AG09309 (cell line): ENCODE measurements around the gene M1AP.

Experiments used
- DNase-seq: peaks from one replicate; pipeline ENCODE4 v3.0.0-alpha.2; 2010; ENCODE audit warnings: low read depth
- H3K4me3 ChIP-seq: 2 replicates; pipeline ENCODE4 v1.5.1; 2011; ENCODE audit warnings: mild to moderate bottlenecking, low read depth, low read length, moderate library complexity; ENCODE audit not compliant: control insufficient read depth
- TF ChIP-seq, protein P1 (sequence below): IDR thresholded peaks from 2 replicates; pipeline ENCODE4 v1.5.1; 2011; ENCODE audit warnings: mild to moderate bottlenecking, low read depth, low read length, inconsistent platforms; ENCODE audit not compliant: insufficient read depth, control insufficient read depth; ENCODE audit errors: missing control alignments

Gene M1AP

DNA sequence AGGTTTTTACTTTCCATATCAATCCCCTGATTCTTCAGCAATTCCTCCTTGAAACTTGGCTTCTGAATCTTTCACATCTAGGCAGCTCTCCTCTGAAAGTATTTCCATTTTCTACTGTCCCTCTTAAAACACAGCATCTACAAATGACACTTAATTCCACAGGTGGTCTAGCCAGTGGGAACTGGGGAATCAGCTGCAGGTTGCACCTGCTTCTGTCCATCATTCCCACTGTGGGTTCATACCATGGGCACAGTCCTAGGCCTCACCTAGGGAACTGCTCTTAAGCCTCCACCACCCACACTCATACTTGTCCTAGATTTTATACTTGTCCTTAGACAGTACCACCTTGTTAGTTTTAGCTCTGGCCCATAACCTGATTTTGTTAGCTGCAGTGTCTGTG, 96.6 kb downstream of the M1AP start:
- no peak for DNase-seq
- no peak overlapping the region for H3K4me3 ChIP-seq

GRCh38 chr2:74550231-74550630, 97.9 kb downstream of the M1AP start:
- TF ChIP-seq, protein P1, sequence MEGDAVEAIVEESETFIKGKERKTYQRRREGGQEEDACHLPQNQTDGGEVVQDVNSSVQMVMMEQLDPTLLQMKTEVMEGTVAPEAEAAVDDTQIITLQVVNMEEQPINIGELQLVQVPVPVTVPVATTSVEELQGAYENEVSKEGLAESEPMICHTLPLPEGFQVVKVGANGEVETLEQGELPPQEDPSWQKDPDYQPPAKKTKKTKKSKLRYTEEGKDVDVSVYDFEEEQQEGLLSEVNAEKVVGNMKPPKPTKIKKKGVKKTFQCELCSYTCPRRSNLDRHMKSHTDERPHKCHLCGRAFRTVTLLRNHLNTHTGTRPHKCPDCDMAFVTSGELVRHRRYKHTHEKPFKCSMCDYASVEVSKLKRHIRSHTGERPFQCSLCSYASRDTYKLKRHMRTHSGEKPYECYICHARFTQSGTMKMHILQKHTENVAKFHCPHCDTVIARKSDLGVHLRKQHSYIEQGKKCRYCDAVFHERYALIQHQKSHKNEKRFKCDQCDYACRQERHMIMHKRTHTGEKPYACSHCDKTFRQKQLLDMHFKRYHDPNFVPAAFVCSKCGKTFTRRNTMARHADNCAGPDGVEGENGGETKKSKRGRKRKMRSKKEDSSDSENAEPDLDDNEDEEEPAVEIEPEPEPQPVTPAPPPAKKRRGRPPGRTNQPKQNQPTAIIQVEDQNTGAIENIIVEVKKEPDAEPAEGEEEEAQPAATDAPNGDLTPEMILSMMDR: no peak
- no peak overlapping the region for H3K4me3 ChIP-seq
- no peak for DNase-seq

More for the DNA sequence above, 96.6 kb downstream of the M1AP start:
- TF ChIP-seq, protein P1: no peak

GRCh38 chr2:74548900-74549826, 99.0 kb downstream of the M1AP start:
- TF ChIP-seq, protein P1: no peak
- no peak for DNase-seq
- H3K4me3 ChIP-seq: peak overlapping the region; percentile 51

DNA sequence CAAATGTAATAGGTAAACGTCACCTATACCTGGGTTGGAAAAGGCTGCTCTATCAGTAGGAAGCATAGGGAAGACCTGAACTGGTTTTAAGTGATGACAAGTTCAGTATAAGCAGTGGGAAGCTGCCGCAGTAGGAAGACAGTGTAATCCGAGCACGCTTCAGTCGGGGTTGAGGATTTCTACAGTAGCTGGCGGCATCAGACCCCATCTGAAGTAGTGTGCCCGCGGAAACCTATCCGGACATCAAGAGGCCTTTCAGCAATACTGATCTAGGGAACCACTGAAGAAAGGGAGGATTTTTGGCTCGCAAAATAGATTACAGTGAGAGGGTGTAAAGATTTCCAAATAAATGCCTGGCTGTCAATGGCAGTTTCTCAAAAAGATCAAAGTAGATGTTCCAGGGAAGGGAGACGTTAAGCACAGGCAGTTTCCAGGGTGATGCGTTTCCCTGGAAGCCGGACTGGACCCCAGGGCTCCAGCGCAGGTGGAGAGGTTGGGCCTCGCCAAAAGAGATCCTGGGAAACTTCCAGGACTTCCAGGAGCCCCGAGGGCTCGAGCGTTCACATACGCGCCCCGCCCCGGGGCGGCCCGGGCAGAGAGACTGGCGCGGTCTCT, 99.7 kb downstream of the M1AP start:
- H3K4me3 ChIP-seq: peak overlapping the region; percentile 32
- TF ChIP-seq, protein P1: no peak
- DNase-seq: no peak

DNA sequence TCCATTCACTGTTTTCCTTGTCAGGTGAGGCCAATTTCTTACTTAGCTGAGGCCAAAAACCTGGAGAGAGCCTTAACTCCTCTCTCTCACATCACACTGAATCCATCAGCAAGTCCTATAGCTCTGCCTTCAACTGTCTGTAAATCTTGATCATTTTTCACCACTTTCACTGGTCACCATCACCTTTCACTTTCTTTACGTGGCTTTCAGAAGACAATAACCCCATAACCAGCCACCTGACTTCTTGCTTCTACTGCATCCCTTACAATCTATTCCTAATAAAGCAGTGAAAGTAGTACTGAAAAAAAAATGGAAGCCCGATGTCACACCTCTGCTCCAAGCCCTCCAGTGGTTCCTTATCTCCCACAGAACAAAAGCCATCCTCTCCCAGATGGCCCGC, 102.1 kb downstream of the M1AP start:
- TF ChIP-seq, protein P1: no peak
- H3K4me3 ChIP-seq: no peak overlapping the region
- DNase-seq: no peak

- H3K4me3 ChIP-seq: no peak overlapping the region
- no peak for DNase-seq
- TF ChIP-seq, protein P1: no peak
Measured at GRCh38 chr2:74544634-74545033, 103.5 kb downstream of the M1AP start.
